BJ (cell line): ENCODE results near the gene RDH12. TPM values are rescaled to one million over a fixed set of nuclear protein-coding genes. Genes with fewer than 3 reads are reported as not detected.

Experiments
- CTCF ChIA-PET: fragments of 350-600 bp; formaldehyde crosslinking; extraction: SDS; loops from one replicate; lab custom pipeline; 2021; ENCODE audit warnings: antibody characterized with exemption, inconsistent platforms; lab: Yijun Ruan, JAX
- POLR2A ChIA-PET: fragments of 300-600 bp; sonication (Branson Sonifier 250); formaldehyde crosslinking; extraction: SDS; loops from one replicate; lab custom pipeline; 2021; ENCODE audit warnings: antibody characterized with exemption; lab: Charles Lee
- DNase-seq: peaks from one replicate; pipeline ENCODE4 v3.0.0-alpha.2; 2011; ENCODE audit warnings: low read depth
- H3K27me3 ChIP-seq: 2 replicates; pipeline ENCODE4 v1.6.0; 2011; ENCODE audit warnings: low read length; ENCODE audit not compliant: control insufficient read depth, insufficient read depth
- H3K36me3 ChIP-seq: 2 replicates; pipeline ENCODE4 v1.5.1; 2011; ENCODE audit warnings: low read length; ENCODE audit not compliant: control insufficient read depth, insufficient read depth
- H3K4me3 ChIP-seq: 2 replicates; pipeline ENCODE4 v1.5.1; 2011; ENCODE audit warnings: low read depth, mild to moderate bottlenecking, control low read depth, low read length
- polyA plus RNA-seq: library from polyadenylated mRNA; depleted of rRNA; stranded (reverse); fragments of >200 nt; gene quantifications from 2 replicates; pipeline ENCODE4 v1.2.3, GENCODE V29; 2011
- TF ChIP-seq, protein P1 (sequence below): IDR thresholded peaks from 2 replicates; pipeline ENCODE4 v1.5.1; 2011; ENCODE audit warnings: low read depth, mild to moderate bottlenecking, control low read depth, inconsistent platforms, low read length, moderate library complexity; ENCODE audit not compliant: insufficient read depth

The RDH12 gene
- polyA plus RNA-seq, 1 experiment = not detected

DNA sequence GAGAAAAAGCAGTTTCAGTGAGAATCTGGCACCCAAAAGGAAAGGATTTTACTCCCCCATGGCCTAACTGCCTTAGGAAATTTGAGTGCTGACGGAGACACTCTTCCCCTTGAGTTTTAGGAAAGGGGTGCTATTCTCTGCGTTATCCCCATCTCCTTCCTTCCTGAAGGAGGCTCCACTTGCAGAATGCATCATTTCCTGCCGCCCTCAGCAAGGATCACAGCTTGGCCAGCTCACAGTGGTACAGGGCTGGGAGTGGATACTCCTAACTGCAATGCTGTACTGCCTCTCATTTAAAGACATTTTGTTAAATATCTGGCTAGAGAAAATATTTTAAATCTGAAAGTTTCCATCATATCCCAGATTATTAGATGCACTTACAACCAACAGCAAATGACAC lies 33.0 kb downstream of the RDH12 start:
- DNase-seq = no peak
- ChIA-PET POLR2A (no interaction called here), CTCF (interaction anchor here (1.2 to 1.3 kb wide), 2 partner anchors 15 to 30 kb away, joined by 3 to 4 read pairs; no protein-coding TSS in a partner anchor)
- Histone ChIP-seq H3K36me3 (no peaks in the 10 kb centered on the region), H3K27me3 (no peaks in the 10 kb centered on the region), H3K4me3 (no peak overlapping the region)
- TF ChIP-seq, protein P1, sequence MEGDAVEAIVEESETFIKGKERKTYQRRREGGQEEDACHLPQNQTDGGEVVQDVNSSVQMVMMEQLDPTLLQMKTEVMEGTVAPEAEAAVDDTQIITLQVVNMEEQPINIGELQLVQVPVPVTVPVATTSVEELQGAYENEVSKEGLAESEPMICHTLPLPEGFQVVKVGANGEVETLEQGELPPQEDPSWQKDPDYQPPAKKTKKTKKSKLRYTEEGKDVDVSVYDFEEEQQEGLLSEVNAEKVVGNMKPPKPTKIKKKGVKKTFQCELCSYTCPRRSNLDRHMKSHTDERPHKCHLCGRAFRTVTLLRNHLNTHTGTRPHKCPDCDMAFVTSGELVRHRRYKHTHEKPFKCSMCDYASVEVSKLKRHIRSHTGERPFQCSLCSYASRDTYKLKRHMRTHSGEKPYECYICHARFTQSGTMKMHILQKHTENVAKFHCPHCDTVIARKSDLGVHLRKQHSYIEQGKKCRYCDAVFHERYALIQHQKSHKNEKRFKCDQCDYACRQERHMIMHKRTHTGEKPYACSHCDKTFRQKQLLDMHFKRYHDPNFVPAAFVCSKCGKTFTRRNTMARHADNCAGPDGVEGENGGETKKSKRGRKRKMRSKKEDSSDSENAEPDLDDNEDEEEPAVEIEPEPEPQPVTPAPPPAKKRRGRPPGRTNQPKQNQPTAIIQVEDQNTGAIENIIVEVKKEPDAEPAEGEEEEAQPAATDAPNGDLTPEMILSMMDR = no peak

DNA sequence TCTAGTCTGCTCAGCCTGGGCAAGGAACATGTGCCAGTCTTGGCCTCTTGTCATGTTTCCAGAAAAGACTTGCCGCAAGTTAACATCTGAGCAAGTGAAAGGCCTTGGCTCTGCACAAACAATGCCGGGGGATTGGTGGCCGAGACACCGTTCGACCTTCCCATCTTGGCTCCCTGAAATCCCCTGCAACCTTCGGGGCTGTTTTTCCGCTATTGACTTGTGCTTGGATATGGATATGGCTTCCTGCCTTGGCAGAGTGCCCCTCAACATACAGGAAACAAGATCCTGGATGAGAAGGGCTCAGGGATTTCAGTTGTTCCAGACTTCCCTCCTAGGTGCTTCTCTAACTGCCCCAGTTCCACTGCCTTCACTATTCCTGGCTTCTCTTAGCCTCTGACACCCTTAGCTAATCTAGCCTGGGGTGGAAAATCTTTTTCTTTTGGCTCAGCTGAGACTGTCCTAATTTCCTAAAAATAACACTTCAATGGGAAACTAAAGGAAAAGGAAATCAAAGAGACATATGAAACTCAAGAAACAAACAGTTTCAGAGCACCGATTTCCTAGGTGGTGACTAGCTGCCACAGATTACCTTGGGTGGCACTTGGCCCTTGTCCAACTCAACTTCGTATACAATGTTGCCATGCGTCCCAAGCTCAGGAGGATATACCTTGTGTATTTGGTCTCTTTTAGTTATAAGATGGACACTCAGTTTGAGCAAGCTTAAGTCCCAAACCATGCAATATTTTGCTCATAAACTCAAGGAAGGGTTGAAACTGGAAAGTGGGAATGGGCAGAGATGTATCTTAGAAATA lies 33.9 kb downstream of the RDH12 start:
- POLR2A ChIA-PET = no interaction called here
- no peak for DNase-seq

DNA sequence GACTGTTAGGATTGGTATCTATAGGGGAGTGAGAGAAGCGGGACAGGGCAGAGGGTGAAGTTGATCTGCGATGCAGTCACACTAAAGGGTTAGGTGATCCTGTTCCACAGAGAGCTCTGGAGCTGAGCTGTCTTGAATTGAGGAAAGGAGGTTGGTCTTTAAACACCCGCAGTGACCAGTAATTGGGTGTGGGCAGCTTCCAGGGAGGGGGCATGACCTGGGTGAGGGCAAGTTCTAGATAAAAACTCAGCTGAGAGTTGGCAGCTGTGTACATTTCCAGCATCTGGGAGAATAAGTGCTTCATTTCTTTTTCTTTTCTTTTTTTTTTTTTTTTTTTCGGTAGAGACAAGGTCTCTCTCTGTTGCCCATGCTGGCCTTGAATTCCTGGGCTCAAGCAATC lies 35.1 kb downstream of the RDH12 start:
- Histone ChIP-seq H3K27me3 (no peaks in the 10 kb centered on the region), H3K36me3 (no peaks in the 10 kb centered on the region), H3K4me3 (no peak overlapping the region)
- DNase-seq = no peak
- CTCF ChIA-PET = no interaction called here
- POLR2A ChIA-PET = no interaction called here
- TF ChIP-seq, protein P1 = no peak

More for the DNA sequence above, 33.9 kb downstream of the RDH12 start:
- no peaks in the 10 kb centered on the region for H3K36me3 ChIP-seq
- TF ChIP-seq, protein P1 = no peak
- no peak overlapping the region for H3K4me3 ChIP-seq
- CTCF ChIA-PET = interaction anchor here (1.3 kb wide), 1 partner anchor 14 kb away, joined by 4 read pairs; no protein-coding TSS in a partner anchor
- H3K27me3 ChIP-seq = no peaks in the 10 kb centered on the region

DNA sequence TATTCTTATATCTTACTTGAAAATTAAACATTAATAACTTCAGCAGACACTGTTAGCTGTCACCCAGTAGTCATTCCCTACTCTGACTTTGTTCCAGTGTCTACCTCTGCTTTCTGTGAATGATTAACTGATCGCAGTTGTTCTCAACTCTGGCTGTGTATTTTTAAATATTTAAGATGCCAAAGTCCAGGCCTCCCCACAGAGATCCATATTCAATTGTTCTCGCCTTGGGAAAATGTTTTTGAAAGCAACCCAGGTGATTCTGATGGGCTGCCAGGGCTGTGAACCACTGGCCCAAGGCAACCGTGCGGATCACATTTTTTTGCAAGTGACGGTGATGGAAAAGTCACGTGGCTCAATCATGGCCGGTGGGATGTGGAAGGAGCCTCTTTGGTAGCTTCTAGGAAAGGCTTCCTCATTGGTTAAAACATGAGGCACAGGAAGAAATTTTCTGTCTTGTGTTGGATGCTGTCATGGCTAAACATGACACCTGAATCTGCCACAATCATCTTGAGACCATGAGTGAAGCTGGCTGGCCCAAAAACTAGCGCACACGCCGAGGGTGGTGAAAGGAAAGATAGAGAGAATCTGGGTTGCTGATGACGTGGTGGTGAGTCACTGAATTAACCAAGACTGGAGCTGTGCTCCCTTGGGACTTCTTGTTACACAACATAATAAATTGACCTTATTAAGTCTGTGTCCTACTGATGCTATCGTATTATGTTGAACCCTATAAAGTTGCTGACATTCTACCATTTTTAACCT lies 37.2 kb downstream of the RDH12 start:
- no peaks in the 10 kb centered on the region for H3K36me3 ChIP-seq
- TF ChIP-seq, protein P1 = no peak
- no peak overlapping the region for H3K4me3 ChIP-seq
- peak; percentile 47 for DNase-seq
- H3K27me3 ChIP-seq = peaks cover 1% of the 10 kb centered on the region; the same call in 1 of the 2 replicates
- ChIA-PET POLR2A (no interaction called here), CTCF (interaction anchor here (0.9 kb wide), 1 partner anchor 57 kb away, joined by 3 read pairs; no protein-coding TSS in a partner anchor)

DNA sequence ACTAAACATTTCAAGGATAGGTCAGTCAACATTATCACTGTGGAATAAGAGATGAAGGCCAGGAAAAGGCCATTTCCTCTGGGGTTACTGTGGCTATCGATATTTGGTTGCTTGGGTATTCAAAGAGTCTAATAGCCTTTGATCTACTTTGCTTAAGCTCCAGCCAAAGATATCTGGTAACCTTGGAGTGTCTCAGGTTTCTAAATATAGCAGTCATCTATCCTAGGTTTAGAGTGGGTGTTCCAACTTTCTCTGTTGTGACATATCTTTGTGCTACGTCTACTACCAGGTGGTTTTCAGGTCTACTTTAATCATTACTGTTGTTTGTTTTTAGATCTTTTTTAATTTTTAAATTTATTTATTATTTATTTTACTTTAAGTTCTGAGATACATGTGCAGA lies 42.4 kb downstream of the RDH12 start:
- H3K36me3 ChIP-seq = peaks cover 5% of the 10 kb centered on the region
- no peak overlapping the region for H3K4me3 ChIP-seq
- TF ChIP-seq, protein P1 = no peak
- ChIA-PET CTCF (interaction anchor here (1.1 kb wide), 1 partner anchor 14 kb away, joined by 3 read pairs; no protein-coding TSS in a partner anchor), POLR2A (no interaction called here)
- H3K27me3 ChIP-seq = peaks cover 1% of the 10 kb centered on the region; the same call in 1 of the 2 replicates
- no peak for DNase-seq
